HTERT RPE-1 (cell line): ENCODE results near the gene MTPN.

Experiments
- in situ Hi-C: fragments of 300-500 bp; cut with MboI; formaldehyde crosslinking; loops from 4 replicates; pipeline ENCODE4 v1.14.3; 2020; ENCODE audit warnings: low sequenced_read_pairs

The MTPN gene

GRCh38 chr7:135958173-135958572, 19.0 kb downstream of the MTPN start:
- in situ Hi-C loops = no loop called here

DNA sequence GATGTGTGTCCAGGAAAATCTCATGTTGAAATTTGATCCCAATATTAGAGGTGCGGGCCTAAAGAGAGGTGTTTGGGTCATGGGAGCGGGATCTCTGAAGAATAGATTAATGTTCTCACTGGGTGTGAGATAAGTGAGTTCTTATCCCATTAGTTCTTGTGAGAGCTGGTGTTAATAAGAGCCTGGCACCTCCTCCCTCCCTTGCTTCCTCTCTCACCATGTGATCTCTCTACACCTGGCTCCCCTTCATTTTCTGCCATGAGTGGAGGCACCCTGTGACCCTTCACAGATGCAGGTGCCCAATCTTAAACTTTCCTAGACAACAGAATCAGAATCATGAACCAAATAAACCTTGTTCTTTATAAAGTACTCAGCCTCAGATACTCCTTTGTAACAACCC, 19.5 kb downstream of the MTPN start:
- in situ Hi-C loops = no loop called here

- in situ Hi-C loops = no loop called here
Observed at GRCh38 chr7:135956393-135956792, 20.8 kb downstream of the MTPN start.

GRCh38 chr7:135950972-135951371, 26.2 kb downstream of the MTPN start:
- in situ Hi-C loops = no loop called here

- in situ Hi-C loops = no loop called here
Observed at GRCh38 chr7:135950429-135950828, 26.7 kb downstream of the MTPN start.

DNA sequence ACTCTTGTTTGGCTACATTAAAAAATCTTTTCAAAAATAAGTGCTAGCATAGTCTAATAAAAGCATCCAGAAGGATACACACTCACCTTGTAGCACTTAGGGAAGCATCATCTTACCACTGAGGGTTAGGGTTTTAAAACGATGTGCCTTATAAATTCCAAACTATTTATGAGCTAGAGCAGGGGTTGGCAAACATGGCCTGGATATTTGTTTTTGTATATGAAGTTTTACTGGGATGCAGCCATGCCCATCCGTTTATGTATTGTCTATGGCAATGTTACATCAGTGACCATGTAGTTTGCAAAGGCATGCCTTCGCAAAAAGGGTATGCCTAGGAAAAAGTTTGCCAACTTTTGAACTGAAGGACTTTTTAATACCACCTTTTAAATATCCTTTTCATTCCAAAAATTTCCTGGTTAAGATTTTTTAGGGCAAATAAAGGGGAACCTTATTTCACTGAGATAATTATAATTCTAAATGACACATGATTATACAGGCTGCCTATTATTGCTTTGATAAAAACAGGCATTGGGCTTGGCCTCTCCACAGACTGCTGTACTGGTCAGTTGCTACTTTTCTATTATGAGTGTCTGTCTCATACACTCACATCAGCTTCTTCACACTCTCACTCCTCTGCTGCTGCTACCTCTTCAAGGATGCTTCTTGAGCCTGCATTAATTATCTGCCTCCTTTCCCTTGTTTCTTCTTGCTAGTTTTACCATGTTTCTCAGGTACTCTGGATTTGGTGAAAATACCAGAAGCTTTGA, 30.7 kb downstream of the MTPN start:
- in situ Hi-C loops = no loop called here

GRCh38 chr7:135944753-135945152, 32.4 kb downstream of the MTPN start:
- in situ Hi-C loops = no loop called here

DNA sequence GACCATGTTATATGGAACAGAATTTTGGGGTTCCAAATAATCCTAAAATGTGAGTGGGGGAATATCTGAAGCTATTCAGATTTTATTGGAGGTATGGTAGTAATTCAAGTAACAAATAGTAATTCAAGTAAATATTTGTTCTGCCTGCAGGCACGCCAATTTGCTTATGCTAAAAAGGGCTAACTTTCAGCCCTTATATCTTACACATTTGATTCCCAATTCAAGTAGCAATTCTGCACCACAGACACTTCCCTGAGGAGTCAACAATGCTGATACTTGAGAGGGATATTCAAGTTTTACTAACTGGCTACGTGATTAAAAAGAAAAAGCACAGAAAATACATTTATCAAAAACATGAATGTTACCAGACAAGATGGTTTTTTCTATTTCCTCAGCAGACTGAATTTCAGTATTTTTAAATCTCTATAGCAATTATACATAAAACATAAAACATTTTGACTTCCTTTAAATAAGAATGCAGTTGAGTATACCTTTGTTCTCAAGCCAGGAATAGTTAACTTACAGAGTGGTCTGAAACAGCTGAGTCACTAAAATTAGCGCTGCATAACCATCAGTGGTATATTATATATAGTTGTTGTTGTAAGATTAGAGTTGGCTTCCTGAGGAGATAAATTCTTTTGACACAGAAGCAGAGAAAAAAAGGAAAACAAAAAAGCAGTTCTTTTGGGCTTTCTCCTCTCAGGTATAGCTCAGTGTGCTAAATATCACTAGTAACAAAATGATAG, 33.9 kb downstream of the MTPN start:
- in situ Hi-C loops = no loop called here

GRCh38 chr7:135942614-135943013, 34.5 kb downstream of the MTPN start:
- in situ Hi-C loops = no loop called here

GRCh38 chr7:135940077-135941075, 36.8 kb downstream of the MTPN start:
- in situ Hi-C loops = no loop called here

- in situ Hi-C loops = no loop called here
Observed at GRCh38 chr7:135939261-135939812, 37.8 kb downstream of the MTPN start.

DNA sequence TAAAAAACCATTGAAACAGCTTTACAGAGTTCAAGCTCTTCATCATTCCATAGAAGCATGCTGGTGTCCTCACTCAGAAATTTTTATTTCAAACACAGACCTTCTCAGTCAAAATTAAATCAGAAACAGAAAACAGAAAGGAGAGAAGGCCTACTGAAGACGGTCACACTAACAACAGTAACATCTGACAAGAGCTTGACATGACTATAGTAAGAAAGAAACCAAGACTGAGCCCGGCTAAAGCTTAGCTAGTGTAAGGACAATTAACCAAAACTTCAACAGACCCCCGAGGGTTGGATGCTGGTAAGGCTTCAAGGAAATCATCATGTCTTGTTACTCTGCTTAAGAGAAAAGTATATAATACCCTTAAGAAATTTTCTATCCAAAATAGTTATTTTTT, 38.6 kb downstream of the MTPN start:
- in situ Hi-C loops = no loop called here

GRCh38 chr7:135938086-135938485, 39.1 kb downstream of the MTPN start:
- in situ Hi-C loops = no loop called here

DNA sequence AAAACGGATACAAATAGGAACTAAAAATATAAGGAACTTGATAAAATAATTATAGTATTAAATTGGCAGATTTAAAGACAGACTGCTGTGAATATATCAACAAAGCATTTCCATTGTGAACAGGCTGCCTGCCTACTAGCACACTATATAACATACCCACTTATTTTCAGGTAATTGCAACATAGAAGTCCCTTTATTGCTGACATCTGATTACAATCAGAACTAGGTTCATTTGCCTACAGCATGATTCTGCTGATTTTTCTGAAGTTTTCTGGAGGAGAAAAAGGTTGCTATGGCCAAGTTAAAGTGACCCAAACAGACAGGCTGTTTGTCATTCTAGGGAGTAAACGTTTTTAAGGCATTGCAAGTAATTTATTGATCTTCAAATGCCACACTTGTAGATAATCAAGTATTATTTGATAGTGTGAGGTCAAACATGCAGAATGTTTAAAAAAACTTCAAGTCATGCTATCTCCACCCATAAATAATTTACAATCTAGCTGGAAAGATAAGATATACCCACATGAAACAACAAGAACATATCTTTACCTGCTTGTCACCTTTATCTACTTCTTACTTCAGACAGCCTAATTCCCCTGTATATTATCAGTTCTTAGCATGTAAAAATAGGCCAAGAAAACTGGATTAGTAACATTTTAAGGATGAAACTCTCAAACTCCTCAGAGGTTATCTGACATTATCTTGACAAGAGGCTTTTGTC, 40.5 kb downstream of the MTPN start:
- in situ Hi-C loops = no loop called here

- in situ Hi-C loops = no loop called here
Observed at GRCh38 chr7:135934651-135935050, 42.5 kb downstream of the MTPN start.

DNA sequence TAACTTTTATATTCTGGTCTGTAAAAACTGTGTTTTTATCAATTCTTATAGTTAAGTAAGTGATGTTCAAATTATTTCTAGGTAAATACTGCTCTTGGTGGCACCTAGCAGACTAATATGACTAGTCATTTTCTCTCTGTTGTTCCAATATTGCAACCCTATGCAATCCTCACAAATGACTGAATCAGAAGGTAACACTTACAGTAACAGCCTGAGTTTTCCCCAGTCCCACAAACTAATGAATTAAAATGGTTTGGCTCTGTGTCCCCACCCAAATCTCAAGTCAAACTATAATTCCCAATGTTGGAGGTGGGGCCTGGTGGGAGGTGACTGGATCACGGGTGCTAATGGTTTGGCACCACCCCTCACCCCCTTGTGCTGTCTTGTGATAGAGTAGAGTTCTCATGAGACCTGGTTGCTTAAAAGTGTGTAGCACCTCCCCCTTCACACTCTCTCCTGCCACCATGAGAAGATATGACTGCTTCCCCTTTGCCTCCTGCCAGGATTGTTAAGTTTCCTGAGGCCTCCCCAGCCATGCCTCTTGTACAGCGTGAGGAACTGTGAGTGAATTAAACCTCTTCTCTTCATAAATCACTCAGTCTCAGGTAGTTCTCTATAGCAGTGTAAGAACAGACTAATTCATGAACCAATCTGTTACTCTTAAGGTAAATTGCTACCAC, 43.5 kb downstream of the MTPN start:
- in situ Hi-C loops = no loop called here

GRCh38 chr7:135932131-135932530, 45.0 kb downstream of the MTPN start:
- in situ Hi-C loops = no loop called here

- in situ Hi-C loops = no loop called here
Observed at GRCh38 chr7:135930565-135931461, 46.3 kb downstream of the MTPN start.

DNA sequence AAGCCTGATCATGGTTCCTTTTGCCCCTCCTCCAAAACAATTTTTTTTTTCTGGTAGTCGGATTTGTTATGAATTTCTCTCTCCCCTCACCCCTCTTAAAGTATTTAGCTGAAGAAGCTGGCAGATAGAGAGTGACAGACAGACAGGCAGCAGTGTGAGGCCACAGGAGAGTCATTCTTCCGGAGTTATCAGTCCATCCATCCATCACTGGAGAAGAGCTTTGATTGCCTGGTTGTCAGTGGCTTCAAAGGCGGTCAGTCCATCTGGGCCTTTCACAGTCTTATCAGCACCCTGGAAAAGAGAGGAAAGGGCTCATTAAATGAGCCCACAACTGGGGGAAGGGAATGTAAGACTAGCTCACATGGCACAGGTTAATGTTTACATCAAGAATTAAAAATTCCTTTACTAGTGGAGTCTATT, 47.4 kb downstream of the MTPN start:
- in situ Hi-C loops = no loop called here
